Esophagus squamous epithelium (tissue), 5 donors: ENCODE data around the gene PGLYRP1. TPM values are rescaled to one million over a fixed set of nuclear protein-coding genes. Genes with fewer than 3 reads are reported as not detected.

Experiments used
- DNase-seq: peaks from one replicate; lab custom pipeline; 2025; lab: John Stamatoyannopoulos, UW
- H3K27ac ChIP-seq, 4 donors: fragments of 200-600 bp; sonication (generic); one replicate each; pipeline ENCODE4 v1.5.1; 2016 to 2019; ENCODE audit warnings: mild to moderate bottlenecking in 1 of 4
- H3K27me3 ChIP-seq, 4 donors: fragments of 200-600 bp; sonication (generic); 1 replicate in 3 of 4; 2 replicates in 1 of 4; pipeline versions ENCODE4 v1.5.1 to v1.6.0; 2017 to 2021; ENCODE audit warnings: antibody characterized with exemption in 1 of 4
- H3K36me3 ChIP-seq, 3 donors: fragments of 200-600 bp; sonication (generic); one replicate each; pipeline ENCODE4 v1.5.1; 2016 to 2019
- H3K4me1 ChIP-seq, 3 donors: fragments of 200-600 bp; sonication (generic); one replicate each; pipeline ENCODE4 v1.5.1; 2017 to 2019
- H3K4me3 ChIP-seq, 4 donors: fragments of 200-600 bp; sonication (generic); 1 replicate in 3 of 4; 2 replicates in 1 of 4; pipeline ENCODE4 v1.5.1; 2016 to 2019; ENCODE audit warnings: mild to moderate bottlenecking in 2 of 4, moderate library complexity in 1 of 4
- H3K9me3 ChIP-seq, 3 donors: fragments of 200-600 bp; sonication (generic); one replicate each; pipeline ENCODE4 v1.5.1; 2016 to 2019
- CTCF ChIP-seq, 6 experiments: fragments of 450-650 bp in 4 of 6; fragments of 200-600 bp in 2 of 6; sonication (generic) in 2 of 6; IDR thresholded peaks; one replicate each; pipeline ENCODE4 v1.5.1; 2016 to 2019; ENCODE audit warnings: antibody characterized with exemption in 6 of 6, mild to moderate bottlenecking in 4 of 6, moderate library complexity in 4 of 6
- POLR2A ChIP-seq, 4 donors: fragments of 450-650 bp; IDR thresholded peaks; one replicate each; pipeline ENCODE4 v1.6.1; 2017; ENCODE audit warnings: antibody characterized with exemption in 4 of 4, mild to moderate bottlenecking in 4 of 4, moderate library complexity in 3 of 4
- WGBS, 2 donors: methylation state at CpG; one replicate each; pipeline ENCODE4 v1.1.5; 2018; 5-methylcytosine and 5-hydroxymethylcytosine counted together
- intact Hi-C: fragments of 100-400 bp; cut with DNase I; formaldehyde crosslinking; loops from one replicate; pipeline ENCODE4 v1.15.0; 2022
- total RNA-seq, 4 donors: library from RNA; depleted of rRNA; stranded (reverse); fragments of >200 nt; gene quantifications; one replicate each; pipeline ENCODE4 v1.1.0, GENCODE V29; 2016
- donor health status: DM: yes; HTN: yes; CAD: no.

Gene PGLYRP1
- total RNA-seq, 4 donors from 2014 or later = not detected

GRCh38 chr19:46056536-46056935, 33.7 kb upstream of the PGLYRP1 start:
- intact Hi-C loops = no loop called here
- Histone ChIP-seq H3K36me3 (no peaks in the 10 kb centered on the region), H3K9me3 (peaks cover 0 to 3% (median 0%) of the 10 kb centered on the region in 3 donors), H3K4me3 (no peak overlapping the region), H3K27ac (no peak overlapping the region), H3K27me3 (peaks cover 0 to 67% (median 0%) of the 10 kb centered on the region in 4 donors), H3K4me1 (peaks cover 0 to 4% (median 0%) of the 10 kb centered on the region in 3 donors)
- WGBS, 2 donors = 17 to 39% methylated on average over 4 of the region's 4 CpGs
- TF ChIP-seq POLR2A (IDR thresholded peaks at IDR 0.05) (no peak), CTCF (IDR thresholded peaks at IDR 0.05) (no peak)
- DNase-seq = no peak

- WGBS, 2 donors = 63 to 69% methylated on average over 4 of the region's 4 CpGs
These were observed 30.0 kb upstream of the PGLYRP1 start for GRCh38 chr19:46052896-46053295.

DNA sequence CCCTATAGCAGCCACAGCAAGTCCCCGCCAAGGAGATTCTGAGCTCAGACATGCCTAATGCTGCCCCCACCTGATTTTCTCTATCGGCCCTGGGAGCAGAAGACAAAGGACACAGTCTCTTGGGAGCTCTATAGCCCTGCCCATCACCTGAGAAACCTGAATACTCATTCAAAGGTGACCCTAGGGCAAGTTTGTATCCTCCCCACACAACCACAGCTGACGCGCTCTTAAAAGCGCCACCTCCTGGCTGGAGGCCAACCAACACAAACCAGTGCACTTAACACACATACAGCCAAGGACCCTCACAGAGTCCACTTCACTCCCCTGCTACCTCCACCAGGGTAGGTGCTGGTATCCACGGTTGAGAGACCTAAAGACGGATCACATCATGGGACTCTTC, 26.7 kb upstream of the PGLYRP1 start:
- H3K4me1 ChIP-seq = peaks cover 0 to 6% (median 0%) of the 10 kb centered on the region in 3 donors
- intact Hi-C loops = no loop called here
- DNase-seq = no peak
- no peaks in the 10 kb centered on the region for H3K9me3 ChIP-seq
- WGBS, 2 donors = 27 to 33% methylated on average over 1 to 3 of the region's 7 CpGs
- TF ChIP-seq POLR2A (IDR thresholded peaks at IDR 0.05) = no peak
- no peak for TF ChIP-seq CTCF (IDR thresholded peaks at IDR 0.05)
- H3K4me3 ChIP-seq = no peak overlapping the region
- no peak overlapping the region for H3K27ac ChIP-seq
- H3K27me3 ChIP-seq = peaks cover 0 to 56% (median 0%) of the 10 kb centered on the region in 4 donors
- H3K36me3 ChIP-seq = no peaks in the 10 kb centered on the region

More at GRCh38 chr19:46052896-46053295, 30.0 kb upstream of the PGLYRP1 start:
- DNase-seq = no peak
- H3K9me3 ChIP-seq = no peaks in the 10 kb centered on the region
- TF ChIP-seq CTCF (IDR thresholded peaks at IDR 0.05) (no peak), POLR2A (IDR thresholded peaks at IDR 0.05) (no peak)
- intact Hi-C loops = no loop called here
- peaks cover 0 to 10% (median 0%) of the 10 kb centered on the region in 3 donors for H3K4me1 ChIP-seq
- no peak overlapping the region for H3K27ac ChIP-seq
- no peak overlapping the region for H3K4me3 ChIP-seq
- no peaks in the 10 kb centered on the region for H3K36me3 ChIP-seq
- peaks cover 0 to 62% (median 0%) of the 10 kb centered on the region in 4 donors for H3K27me3 ChIP-seq

GRCh38 chr19:46043519-46043918, 20.7 kb upstream of the PGLYRP1 start:
- Histone ChIP-seq H3K27me3 (peaks cover 0 to 73% (median 0%) of the 10 kb centered on the region in 4 donors), H3K4me3 (no peak overlapping the region), H3K36me3 (no peaks in the 10 kb centered on the region), H3K4me1 (peaks cover 0 to 7% (median 0%) of the 10 kb centered on the region in 3 donors), H3K27ac (no peak overlapping the region), H3K9me3 (no peaks in the 10 kb centered on the region)
- no peak for DNase-seq
- 73 to 100% methylated on average over 1 of the region's 1 CpG for WGBS, 2 donors
- no peak for TF ChIP-seq POLR2A (IDR thresholded peaks at IDR 0.05)
- TF ChIP-seq CTCF (IDR thresholded peaks at IDR 0.05) = no peak
- intact Hi-C loops = no loop called here

GRCh38 chr19:46042252-46042883, 19.5 kb upstream of the PGLYRP1 start:
- Histone ChIP-seq H3K9me3 (no peaks in the 10 kb centered on the region), H3K4me3 (no peak overlapping the region), H3K4me1 (peaks cover 0 to 7% (median 0%) of the 10 kb centered on the region in 3 donors), H3K27ac (no peak overlapping the region), H3K36me3 (no peaks in the 10 kb centered on the region), H3K27me3 (peaks cover 0 to 71% (median 0%) of the 10 kb centered on the region in 4 donors)
- no peak for TF ChIP-seq CTCF (IDR thresholded peaks at IDR 0.05)
- TF ChIP-seq POLR2A (IDR thresholded peaks at IDR 0.05) = no peak
- intact Hi-C loops = no loop called here
- DNase-seq = no peak
- WGBS, 2 donors = 57% methylated on average over 4 to 5 of the region's 5 CpGs
